ENCODE results near the gene ORAI3. TPM values are rescaled to one million over a fixed set of nuclear protein-coding genes. Genes with fewer than 3 reads are reported as not detected.

ORAI3 gene
- polyA plus RNA-seq, 2 of the 4 experiments (the other 2 are of a cell fraction) = 10.5 to 14.1 TPM

DNA sequence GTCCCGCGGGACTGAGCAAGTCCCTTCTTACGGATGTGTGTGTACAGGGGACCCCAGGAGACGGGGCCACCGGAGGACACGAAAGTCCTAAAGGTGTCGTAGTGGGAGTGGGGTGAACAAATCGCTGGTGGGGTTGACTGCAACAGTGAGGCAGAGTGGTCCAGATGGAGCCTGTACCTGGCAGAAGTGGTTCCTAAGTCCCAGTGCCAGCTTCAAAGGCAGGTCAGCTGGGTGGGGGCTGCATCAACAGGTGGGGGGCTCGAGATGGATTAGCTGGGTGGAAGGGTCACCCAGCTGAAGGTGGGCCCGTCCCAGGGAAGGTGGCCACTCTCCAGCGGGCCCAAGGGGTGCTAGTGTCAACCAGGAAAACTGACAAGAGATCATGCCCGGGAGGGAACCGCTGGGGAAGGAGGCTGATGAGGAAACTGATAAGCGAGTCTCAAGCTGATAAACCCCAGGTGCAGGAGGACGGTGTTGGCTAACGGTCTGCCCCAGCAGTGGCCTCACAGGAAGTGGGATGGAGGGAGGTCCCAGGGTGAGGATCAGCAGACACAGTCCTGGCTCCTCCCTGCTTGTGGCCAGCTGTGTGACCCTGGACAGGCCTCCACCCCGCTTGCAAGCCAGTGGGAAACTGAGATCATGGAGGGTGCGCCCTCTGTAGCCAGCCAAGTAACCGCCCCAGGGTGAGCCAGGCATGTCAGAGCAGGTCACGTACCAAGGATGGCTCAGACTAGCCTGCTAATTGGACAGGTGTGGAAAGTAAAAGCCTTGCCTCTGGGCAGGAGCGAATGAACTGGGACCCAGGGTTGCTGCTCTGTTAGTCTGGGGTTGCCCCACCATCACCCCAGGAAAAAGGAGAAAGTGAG, 1.0 kb downstream of the ORAI3 start:
- 13% methylated on average over 20 of the region's 21 CpGs for WGBS (ENCODE audit: missing lambda C conversion rate)
- Histone ChIP-seq H3K4me2 (peak overlapping the region; percentile 88), H3K4me3 (peak overlapping the region; percentile 73), H3K4me1 (peaks cover 26% of the 10 kb centered on the region), H3K27ac (peak overlapping the region; percentile 90 to 99), H3K9me3 (no peaks in the 10 kb centered on the region)
- POLR2A ChIA-PET = interaction anchor here (0.7 to 1.0 kb wide), 2 partner anchors 124 to 167 kb away, joined by 3 read pairs; partner anchors contain the start of genes ZNF646 and ZNF668
- peak; percentile 19 to 84 for DNase-seq (ENCODE audit: low read depth in 1 of 2, low spot score in 1 of 2)
- FAIRE-seq = no peak
- TF ChIP-seq HEYL (CRISPR knock-in tag; IDR thresholded peaks at IDR 0.05) (no peak), POLR2A (IDR thresholded peaks at IDR 0.05; ENCODE audit: low read length) (peak; percentile 75), EHF (CRISPR knock-in tag; IDR thresholded peaks at IDR 0.05) (no peak), CEBPB (IDR thresholded peaks at IDR 0.05) (no peak), FOXS1 (CRISPR knock-in tag; IDR thresholded peaks at IDR 0.05) (no peak), PHF8 (IDR thresholded peaks at IDR 0.05; ENCODE audit: borderline replicate concordance, low read depth) (no peak), ZFP36 (IDR thresholded peaks at IDR 0.05; ENCODE audit: borderline replicate concordance, partially characterized antibody) (no peak), HDAC2 (IDR thresholded peaks at IDR 0.05) (no peak), FOSB (CRISPR knock-in tag; IDR thresholded peaks at IDR 0.05) (no peak), EP300 (IDR thresholded peaks at IDR 0.05) (no peak), ZC3H11A (IDR thresholded peaks at IDR 0.05) (no peak), SREBF2 (IDR thresholded peaks at IDR 0.05) (no peak), FOSL2 (IDR thresholded peaks at IDR 0.05) (no peak), FOSL2 (CRISPR knock-in tag; IDR thresholded peaks at IDR 0.05) (no peak), MYC (IDR thresholded peaks at IDR 0.05; ENCODE audit: borderline replicate concordance, low read length) (no peak), CHD4 (IDR thresholded peaks at IDR 0.05; ENCODE audit: borderline replicate concordance) (no peak), GATA3 (IDR thresholded peaks at IDR 0.05; ENCODE audit: borderline replicate concordance) (peak; percentile 50), NR3C1 (IDR thresholded peaks at IDR 0.05) (no peak), JUNB (IDR thresholded peaks at IDR 0.05) (no peak), SMC3 (IDR thresholded peaks at IDR 0.05) (no peak), JUN (IDR thresholded peaks at IDR 0.05) (peak in 1 of 2 experiments; percentile 20; a peak in 1 of 5 replicates), ESRRA (IDR thresholded peaks at IDR 0.05; ENCODE audit: borderline replicate concordance, low read length) (no peak), CBX2 (IDR thresholded peaks at IDR 0.05; ENCODE audit: borderline replicate concordance, low read depth) (no peak), HOXA7 (CRISPR knock-in tag; IDR thresholded peaks at IDR 0.05) (no peak), BHLHE40 (IDR thresholded peaks at IDR 0.05; ENCODE audit: low read depth, low read length) (no peak)
- TF ChIP-seq, protein P1, sequence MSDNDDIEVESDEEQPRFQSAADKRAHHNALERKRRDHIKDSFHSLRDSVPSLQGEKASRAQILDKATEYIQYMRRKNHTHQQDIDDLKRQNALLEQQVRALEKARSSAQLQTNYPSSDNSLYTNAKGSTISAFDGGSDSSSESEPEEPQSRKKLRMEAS (IDR thresholded peaks at IDR 0.05) = no peak
- TF ChIP-seq, protein P2, sequence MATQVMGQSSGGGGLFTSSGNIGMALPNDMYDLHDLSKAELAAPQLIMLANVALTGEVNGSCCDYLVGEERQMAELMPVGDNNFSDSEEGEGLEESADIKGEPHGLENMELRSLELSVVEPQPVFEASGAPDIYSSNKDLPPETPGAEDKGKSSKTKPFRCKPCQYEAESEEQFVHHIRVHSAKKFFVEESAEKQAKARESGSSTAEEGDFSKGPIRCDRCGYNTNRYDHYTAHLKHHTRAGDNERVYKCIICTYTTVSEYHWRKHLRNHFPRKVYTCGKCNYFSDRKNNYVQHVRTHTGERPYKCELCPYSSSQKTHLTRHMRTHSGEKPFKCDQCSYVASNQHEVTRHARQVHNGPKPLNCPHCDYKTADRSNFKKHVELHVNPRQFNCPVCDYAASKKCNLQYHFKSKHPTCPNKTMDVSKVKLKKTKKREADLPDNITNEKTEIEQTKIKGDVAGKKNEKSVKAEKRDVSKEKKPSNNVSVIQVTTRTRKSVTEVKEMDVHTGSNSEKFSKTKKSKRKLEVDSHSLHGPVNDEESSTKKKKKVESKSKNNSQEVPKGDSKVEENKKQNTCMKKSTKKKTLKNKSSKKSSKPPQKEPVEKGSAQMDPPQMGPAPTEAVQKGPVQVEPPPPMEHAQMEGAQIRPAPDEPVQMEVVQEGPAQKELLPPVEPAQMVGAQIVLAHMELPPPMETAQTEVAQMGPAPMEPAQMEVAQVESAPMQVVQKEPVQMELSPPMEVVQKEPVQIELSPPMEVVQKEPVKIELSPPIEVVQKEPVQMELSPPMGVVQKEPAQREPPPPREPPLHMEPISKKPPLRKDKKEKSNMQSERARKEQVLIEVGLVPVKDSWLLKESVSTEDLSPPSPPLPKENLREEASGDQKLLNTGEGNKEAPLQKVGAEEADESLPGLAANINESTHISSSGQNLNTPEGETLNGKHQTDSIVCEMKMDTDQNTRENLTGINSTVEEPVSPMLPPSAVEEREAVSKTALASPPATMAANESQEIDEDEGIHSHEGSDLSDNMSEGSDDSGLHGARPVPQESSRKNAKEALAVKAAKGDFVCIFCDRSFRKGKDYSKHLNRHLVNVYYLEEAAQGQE (IDR thresholded peaks at IDR 0.05) = no peak
- TF ChIP-seq, protein P3, sequence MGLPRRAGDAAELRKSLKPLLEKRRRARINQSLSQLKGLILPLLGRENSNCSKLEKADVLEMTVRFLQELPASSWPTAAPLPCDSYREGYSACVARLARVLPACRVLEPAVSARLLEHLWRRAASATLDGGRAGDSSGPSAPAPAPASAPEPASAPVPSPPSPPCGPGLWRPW (IDR thresholded peaks at IDR 0.05) = no peak
- TF ChIP-seq, protein P4, sequence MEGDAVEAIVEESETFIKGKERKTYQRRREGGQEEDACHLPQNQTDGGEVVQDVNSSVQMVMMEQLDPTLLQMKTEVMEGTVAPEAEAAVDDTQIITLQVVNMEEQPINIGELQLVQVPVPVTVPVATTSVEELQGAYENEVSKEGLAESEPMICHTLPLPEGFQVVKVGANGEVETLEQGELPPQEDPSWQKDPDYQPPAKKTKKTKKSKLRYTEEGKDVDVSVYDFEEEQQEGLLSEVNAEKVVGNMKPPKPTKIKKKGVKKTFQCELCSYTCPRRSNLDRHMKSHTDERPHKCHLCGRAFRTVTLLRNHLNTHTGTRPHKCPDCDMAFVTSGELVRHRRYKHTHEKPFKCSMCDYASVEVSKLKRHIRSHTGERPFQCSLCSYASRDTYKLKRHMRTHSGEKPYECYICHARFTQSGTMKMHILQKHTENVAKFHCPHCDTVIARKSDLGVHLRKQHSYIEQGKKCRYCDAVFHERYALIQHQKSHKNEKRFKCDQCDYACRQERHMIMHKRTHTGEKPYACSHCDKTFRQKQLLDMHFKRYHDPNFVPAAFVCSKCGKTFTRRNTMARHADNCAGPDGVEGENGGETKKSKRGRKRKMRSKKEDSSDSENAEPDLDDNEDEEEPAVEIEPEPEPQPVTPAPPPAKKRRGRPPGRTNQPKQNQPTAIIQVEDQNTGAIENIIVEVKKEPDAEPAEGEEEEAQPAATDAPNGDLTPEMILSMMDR (IDR thresholded peaks at IDR 0.05) = peak; percentile 12; the same call in 1 of the 3 replicates
- TF ChIP-seq, protein P5, sequence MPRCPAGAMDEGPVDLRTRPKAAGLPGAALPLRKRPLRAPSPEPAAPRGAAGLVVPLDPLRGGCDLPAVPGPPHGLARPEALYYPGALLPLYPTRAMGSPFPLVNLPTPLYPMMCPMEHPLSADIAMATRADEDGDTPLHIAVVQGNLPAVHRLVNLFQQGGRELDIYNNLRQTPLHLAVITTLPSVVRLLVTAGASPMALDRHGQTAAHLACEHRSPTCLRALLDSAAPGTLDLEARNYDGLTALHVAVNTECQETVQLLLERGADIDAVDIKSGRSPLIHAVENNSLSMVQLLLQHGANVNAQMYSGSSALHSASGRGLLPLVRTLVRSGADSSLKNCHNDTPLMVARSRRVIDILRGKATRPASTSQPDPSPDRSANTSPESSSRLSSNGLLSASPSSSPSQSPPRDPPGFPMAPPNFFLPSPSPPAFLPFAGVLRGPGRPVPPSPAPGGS (IDR thresholded peaks at IDR 0.05) = no peak
- peak; percentile 4 to 43; a peak in 5 of 6 replicates for ATAC-seq
- CTCF ChIA-PET = interaction anchor here (1.6 to 8.2 kb wide), 3 partner anchors 8 to 192 kb away, joined by 5 to 78 read pairs (median 7); no protein-coding TSS in a partner anchor
